Measurements from ENCODE around the gene SARS2.

- TF ChIP-seq CTCF (IDR thresholded peaks at IDR 0.05) (no peak), CREM (CRISPR knock-in tag; IDR thresholded peaks at IDR 0.05) (no peak), ZNF121 (CRISPR knock-in tag; IDR thresholded peaks at IDR 0.05) (no peak), TCF7 (CRISPR knock-in tag; IDR thresholded peaks at IDR 0.05; ENCODE audit: low read depth) (no peak), NFYB (CRISPR knock-in tag; conservative IDR thresholded peaks at IDR 0.05; ENCODE audit: low read depth) (no peak), IRF1 (CRISPR knock-in tag; IDR thresholded peaks at IDR 0.05) (no peak), USF2 (CRISPR knock-in tag; IDR thresholded peaks at IDR 0.05) (no peak)
Measured at GRCh38 chr19:38890686-38891085, 39.9 kb downstream of the SARS2 start.

All from WTC11 (cell line).